ENCODE results near the gene ANGPTL5.

Gene ANGPTL5

GRCh38 chr11:101848262-101848661, 68.1 kb downstream of the ANGPTL5 start:
- no peak for TF ChIP-seq CTCF (conservative IDR thresholded peaks at IDR 0.05; ENCODE audit: low read depth, low read length)
- DNase-seq (ENCODE audit: low read depth), result no peak
- no peak overlapping the region for H3K4me3 ChIP-seq (ENCODE audit: low read length)

GRCh38 chr11:101844608-101845007, 71.7 kb downstream of the ANGPTL5 start:
- no peak for TF ChIP-seq CTCF (conservative IDR thresholded peaks at IDR 0.05; ENCODE audit: low read depth, low read length)
- no peak for DNase-seq (ENCODE audit: low read depth)
- H3K4me3 ChIP-seq (ENCODE audit: low read length), result no peak overlapping the region

- no peak for TF ChIP-seq CTCF (conservative IDR thresholded peaks at IDR 0.05; ENCODE audit: low read depth, low read length)
- H3K4me3 ChIP-seq (ENCODE audit: low read length), result no peak overlapping the region
- no peak for DNase-seq (ENCODE audit: low read depth)
Measured at GRCh38 chr11:101840704-101841103, 75.6 kb downstream of the ANGPTL5 start.
